ENCODE data around the gene PHF21A.
A peak's percentile ranks its signal among the peaks of the same experiment; 100 is the strongest.

The PHF21A gene

DNA sequence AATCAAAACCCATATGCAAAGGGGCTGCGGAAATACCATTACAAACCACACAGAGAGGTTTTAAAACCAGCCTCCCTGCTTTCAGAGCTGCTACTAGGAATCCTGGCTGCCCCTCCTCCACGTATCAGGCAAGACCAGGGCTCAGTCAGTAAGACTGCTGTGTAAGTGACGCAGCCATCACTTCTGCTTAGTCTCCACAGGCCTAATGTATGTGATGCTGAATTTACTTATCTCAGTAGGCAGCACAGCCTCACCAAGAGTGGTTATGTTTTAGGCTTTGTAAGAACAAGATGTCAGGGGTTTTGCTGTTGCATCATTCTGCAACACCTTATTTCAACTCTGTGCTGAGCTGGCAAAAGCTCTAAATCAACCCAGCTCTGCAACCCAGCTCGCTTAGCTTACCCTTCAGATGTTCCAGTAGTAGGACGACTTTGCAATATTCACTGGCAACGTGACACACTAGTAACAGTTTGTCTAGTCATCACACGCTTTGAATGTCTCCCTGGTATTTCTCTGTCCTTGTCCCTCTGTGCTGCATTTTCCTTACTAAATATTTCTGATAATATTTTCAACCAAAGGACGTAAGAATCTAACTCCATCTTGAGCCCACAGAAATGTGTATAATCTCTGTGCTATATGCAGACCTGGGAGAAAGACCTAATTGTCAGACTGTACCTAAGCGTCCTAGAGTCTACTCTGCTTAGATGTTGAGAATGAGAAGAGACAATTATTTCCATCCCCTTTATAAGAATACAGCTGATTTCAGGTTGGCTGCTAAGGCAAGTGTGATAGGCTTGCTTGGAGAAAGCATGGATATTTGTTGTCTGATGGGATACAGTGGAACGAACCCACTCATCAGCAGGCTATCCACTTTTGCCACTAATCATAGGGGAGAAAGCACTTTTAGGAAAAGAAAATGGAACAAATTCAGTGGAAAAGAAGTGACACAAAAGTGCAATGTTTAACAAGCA, 126.6 kb downstream of the PHF21A start:
- no peak for DNase-seq (ENCODE audit: low spot score)
- peak overlapping the region; percentile 61 to 70 for H3K27ac ChIP-seq
- TF ChIP-seq, protein P1, sequence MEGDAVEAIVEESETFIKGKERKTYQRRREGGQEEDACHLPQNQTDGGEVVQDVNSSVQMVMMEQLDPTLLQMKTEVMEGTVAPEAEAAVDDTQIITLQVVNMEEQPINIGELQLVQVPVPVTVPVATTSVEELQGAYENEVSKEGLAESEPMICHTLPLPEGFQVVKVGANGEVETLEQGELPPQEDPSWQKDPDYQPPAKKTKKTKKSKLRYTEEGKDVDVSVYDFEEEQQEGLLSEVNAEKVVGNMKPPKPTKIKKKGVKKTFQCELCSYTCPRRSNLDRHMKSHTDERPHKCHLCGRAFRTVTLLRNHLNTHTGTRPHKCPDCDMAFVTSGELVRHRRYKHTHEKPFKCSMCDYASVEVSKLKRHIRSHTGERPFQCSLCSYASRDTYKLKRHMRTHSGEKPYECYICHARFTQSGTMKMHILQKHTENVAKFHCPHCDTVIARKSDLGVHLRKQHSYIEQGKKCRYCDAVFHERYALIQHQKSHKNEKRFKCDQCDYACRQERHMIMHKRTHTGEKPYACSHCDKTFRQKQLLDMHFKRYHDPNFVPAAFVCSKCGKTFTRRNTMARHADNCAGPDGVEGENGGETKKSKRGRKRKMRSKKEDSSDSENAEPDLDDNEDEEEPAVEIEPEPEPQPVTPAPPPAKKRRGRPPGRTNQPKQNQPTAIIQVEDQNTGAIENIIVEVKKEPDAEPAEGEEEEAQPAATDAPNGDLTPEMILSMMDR (IDR thresholded peaks at IDR 0.05): no peak
- H3K4me3 ChIP-seq: no peak overlapping the region

DNA sequence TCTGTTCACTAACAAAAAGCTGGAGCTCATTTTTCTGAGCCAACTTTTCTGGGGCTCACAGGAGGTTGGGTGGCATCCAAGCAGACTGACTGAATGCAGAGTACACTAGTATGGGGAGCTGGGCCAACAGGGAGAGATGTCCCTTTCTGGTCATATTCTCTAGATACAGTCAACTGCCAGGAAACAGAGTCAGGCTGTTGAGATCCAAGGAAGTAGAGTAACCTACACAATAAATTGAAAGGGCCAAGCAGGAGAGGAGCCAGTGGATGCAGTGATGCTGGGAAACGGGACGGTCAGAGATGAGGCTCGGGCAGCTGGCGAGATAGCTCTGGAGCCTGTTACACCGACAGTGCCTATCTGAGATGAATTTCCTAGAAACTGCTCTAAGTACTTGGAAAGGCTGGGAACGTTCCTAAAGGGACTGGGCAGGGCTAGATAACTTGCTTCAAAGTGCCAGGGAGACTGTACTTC, 127.7 kb downstream of the PHF21A start:
- Histone ChIP-seq H3K4me3 (peak overlapping the region; percentile 17), H3K27ac (peak overlapping the region; percentile 61 to 70)
- no peak for DNase-seq (ENCODE audit: low spot score)
- TF ChIP-seq, protein P1 (IDR thresholded peaks at IDR 0.05): no peak

DNA sequence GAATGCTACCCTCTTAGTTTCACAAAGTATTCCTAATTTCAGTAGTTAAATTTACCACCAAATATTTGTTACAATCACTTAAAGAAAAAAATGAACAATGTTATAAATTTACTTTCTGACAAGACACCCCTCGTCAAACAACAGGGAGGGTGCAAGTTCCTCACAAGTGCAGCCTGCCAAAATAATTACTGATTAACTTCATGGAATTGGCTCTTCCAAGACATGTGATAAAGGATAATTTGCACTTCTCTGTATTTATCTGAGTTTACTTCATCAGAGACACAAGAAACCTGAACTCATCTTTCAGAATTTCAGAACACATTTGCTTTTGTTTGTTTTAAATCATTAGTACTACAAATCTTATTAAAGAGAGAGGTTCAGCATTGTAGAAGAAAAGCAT, 132.3 kb downstream of the PHF21A start:
- no peak for DNase-seq (ENCODE audit: low spot score)
- Histone ChIP-seq H3K4me3 (no peak overlapping the region), H3K27ac (no peak overlapping the region)
- TF ChIP-seq, protein P1 (IDR thresholded peaks at IDR 0.05): no peak

DNA sequence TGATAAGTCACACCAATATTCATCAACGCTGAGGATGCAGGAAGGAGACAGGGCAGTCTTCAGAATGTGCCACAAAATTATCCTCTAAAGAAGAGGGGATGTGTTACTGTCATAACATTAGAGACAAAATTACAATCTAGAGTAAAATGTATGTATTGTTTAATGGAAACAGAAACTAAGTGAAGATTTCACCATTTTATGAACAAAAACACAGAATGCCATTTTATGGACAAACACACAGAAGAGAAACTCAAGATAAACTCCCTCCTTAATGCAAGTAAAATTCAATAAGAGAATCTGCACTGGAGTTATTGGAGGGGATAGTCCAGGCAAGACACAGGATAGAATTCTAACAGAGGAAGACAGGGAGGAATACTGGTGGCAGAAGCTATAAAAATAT, 136.0 kb downstream of the PHF21A start:
- no peak for DNase-seq (ENCODE audit: low spot score)
- H3K27ac ChIP-seq: no peak overlapping the region
- TF ChIP-seq, protein P1 (IDR thresholded peaks at IDR 0.05): no peak
- no peak overlapping the region for H3K4me3 ChIP-seq

DNA sequence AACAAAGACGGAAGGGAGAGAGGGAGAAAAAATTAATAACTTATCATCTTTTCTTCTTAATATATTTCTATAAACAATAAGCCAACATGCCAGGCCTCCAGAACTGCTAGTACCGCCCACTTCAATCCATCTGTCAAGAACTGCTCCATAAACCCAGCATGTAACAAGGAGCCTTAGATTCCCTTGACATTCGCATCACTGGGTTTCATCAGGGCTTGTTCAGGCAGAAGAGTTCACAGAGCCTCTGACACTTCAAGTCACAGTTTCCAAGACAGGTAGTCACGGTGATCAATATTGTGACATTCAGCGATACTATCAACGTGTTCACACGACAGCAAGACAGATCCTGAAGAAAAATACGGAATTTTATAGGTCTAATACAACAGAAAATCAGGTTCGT, 137.1 kb downstream of the PHF21A start:
- DNase-seq (ENCODE audit: low spot score): no peak
- TF ChIP-seq, protein P1 (IDR thresholded peaks at IDR 0.05): no peak
- Histone ChIP-seq H3K4me3 (no peak overlapping the region), H3K27ac (no peak overlapping the region)

DNA sequence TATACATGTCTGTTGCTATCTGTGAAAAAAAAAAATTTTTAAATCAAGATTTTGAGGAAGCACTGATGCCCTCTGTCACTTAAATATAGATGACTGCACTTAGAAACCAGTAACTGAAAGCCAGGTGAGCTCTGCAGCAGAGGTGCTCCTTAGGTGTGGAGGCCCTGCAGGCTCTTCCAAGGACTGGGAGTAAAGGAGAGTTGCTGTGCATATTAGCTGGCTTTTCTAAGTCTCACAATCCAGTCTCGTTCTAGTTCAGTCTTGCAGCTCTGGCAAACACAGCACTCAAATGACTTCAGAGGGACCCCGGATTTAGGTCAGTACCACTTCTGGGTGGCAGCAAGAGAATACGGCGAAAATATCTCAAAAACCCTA, 137.8 kb downstream of the PHF21A start:
- no peak for DNase-seq (ENCODE audit: low spot score)
- Histone ChIP-seq H3K27ac (peak overlapping the region in 1 of 2 donors; percentile 27), H3K4me3 (no peak overlapping the region)
- TF ChIP-seq, protein P1 (IDR thresholded peaks at IDR 0.05): no peak

All from coronary artery (tissue), 2 donors.